A549 (cell line): ENCODE results near the gene ROBO1.

Experiments used
- CEBPB ChIP-seq, 2 experiments: fragments of >200 bp in 1 of 2; sonication (Bioruptor Twin) in 1 of 2; formaldehyde crosslinking in 1 of 2; IDR thresholded peaks; 2 replicates each; pipeline ENCODE4 v1.6.1; 2012 to 2016
- CTCF ChIP-seq: fragments of >200 bp; sonication (Bioruptor Twin); formaldehyde crosslinking; IDR thresholded peaks from 3 replicates; pipeline ENCODE4 v1.5.1; 2016
- RNF2 ChIP-seq: fragments of 200-600 bp; sonication (generic); IDR thresholded peaks from 2 replicates; pipeline ENCODE4 v1.6.1; 2016; ENCODE audit warnings: low read depth, mild to moderate bottlenecking, antibody characterized with exemption, moderate library complexity, borderline replicate concordance
- TF ChIP-seq, protein P1 (sequence below): fragments of 200-600 bp; sonication (generic); IDR thresholded peaks from 2 replicates; pipeline ENCODE4 v1.6.1; 2016; ENCODE audit warnings: antibody characterized with exemption, mild to moderate bottlenecking, moderate library complexity

DNA sequence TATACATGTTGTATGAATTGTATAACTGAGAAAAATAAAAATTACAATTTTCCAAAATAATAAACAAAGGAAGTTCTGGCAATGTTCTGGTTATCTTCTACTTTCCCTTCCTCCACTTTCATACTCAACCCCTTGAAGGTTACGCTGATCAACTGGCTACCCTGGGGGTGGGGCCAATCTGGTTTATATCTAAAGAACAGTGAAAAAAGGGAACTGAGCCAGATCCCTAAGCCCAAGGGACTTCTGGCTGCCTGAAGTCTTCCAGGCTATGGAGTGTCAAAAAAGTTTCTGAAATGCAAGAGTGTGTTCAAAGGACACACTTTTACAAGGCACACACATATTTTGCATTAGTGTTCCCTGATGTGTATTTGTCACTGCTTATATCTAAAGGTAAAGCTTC is 591.9 kb downstream of the ROBO1 start:
- TF ChIP-seq RNF2 (no peak), CTCF (no peak), CEBPB (IDR thresholded peaks at IDR 0.05) (no peak)
- TF ChIP-seq, protein P1, sequence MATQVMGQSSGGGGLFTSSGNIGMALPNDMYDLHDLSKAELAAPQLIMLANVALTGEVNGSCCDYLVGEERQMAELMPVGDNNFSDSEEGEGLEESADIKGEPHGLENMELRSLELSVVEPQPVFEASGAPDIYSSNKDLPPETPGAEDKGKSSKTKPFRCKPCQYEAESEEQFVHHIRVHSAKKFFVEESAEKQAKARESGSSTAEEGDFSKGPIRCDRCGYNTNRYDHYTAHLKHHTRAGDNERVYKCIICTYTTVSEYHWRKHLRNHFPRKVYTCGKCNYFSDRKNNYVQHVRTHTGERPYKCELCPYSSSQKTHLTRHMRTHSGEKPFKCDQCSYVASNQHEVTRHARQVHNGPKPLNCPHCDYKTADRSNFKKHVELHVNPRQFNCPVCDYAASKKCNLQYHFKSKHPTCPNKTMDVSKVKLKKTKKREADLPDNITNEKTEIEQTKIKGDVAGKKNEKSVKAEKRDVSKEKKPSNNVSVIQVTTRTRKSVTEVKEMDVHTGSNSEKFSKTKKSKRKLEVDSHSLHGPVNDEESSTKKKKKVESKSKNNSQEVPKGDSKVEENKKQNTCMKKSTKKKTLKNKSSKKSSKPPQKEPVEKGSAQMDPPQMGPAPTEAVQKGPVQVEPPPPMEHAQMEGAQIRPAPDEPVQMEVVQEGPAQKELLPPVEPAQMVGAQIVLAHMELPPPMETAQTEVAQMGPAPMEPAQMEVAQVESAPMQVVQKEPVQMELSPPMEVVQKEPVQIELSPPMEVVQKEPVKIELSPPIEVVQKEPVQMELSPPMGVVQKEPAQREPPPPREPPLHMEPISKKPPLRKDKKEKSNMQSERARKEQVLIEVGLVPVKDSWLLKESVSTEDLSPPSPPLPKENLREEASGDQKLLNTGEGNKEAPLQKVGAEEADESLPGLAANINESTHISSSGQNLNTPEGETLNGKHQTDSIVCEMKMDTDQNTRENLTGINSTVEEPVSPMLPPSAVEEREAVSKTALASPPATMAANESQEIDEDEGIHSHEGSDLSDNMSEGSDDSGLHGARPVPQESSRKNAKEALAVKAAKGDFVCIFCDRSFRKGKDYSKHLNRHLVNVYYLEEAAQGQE: no peak
